H1 (cell line): Measurements from ENCODE around the gene RUFY4. TPM values are rescaled to one million over a fixed set of nuclear protein-coding genes. Genes with fewer than 3 reads are reported as not detected.

Experiments used
- CHD1 ChIP-seq: IDR thresholded peaks from 2 replicates; pipeline ENCODE4 v1.6.1; 2012; ENCODE audit warnings: low read depth, low read length, improper control_type of control experiment
- EP300 ChIP-seq, 2 experiments: IDR thresholded peaks; 1 replicate in 1 of 2; 2 replicates in 1 of 2; pipeline ENCODE4 v1.6.1; 2011 to 2012; ENCODE audit warnings: low read depth in 2 of 2, low read length in 2 of 2, mild to moderate bottlenecking in 2 of 2, borderline replicate concordance in 1 of 2, inconsistent platforms in 1 of 2, moderate library complexity in 1 of 2
- HDAC6 ChIP-seq: IDR thresholded peaks from one replicate; pipeline ENCODE4 v1.7.1; 2012; ENCODE audit warnings: low read depth, mild to moderate bottlenecking, inconsistent platforms, low read length, moderate library complexity
- KDM4A ChIP-seq: IDR thresholded peaks from one replicate; pipeline ENCODE4 v1.7.1; 2012; ENCODE audit warnings: low read depth, mild to moderate bottlenecking, moderate library complexity, low read length, inconsistent platforms; ENCODE audit not compliant: severe bottlenecking
- RAD21 ChIP-seq, 2 experiments: IDR thresholded peaks in 1 of 2; conservative IDR thresholded peaks in 1 of 2; 2 replicates each; pipeline ENCODE4 v1.6.1; 2011; ENCODE audit warnings: low read depth in 2 of 2, low read length in 2 of 2, improper control_type of control experiment in 1 of 2, inconsistent platforms in 1 of 2, mild to moderate bottlenecking in 1 of 2, moderate library complexity in 1 of 2
- RFX5 ChIP-seq: IDR thresholded peaks from 2 replicates; pipeline ENCODE4 v1.6.1; 2011; ENCODE audit warnings: low read depth, low read length, improper control_type of control experiment, borderline replicate concordance
- SP4 ChIP-seq: IDR thresholded peaks from 2 replicates; pipeline ENCODE4 v1.6.1; 2012; ENCODE audit warnings: low read length, inconsistent platforms
- YY1 ChIP-seq: IDR thresholded peaks from 2 replicates; pipeline ENCODE4 v1.6.1; 2011; ENCODE audit warnings: low read depth, mild to moderate bottlenecking, low read length
- polyA plus RNA-seq, 7 experiments: library from polyadenylated mRNA; depleted of rRNA in 3 of 7; stranded (reverse) in 5 of 7; unstranded in 2 of 7; fragments of >200 nt in 5 of 7; fragments of 200-250 nt in 2 of 7; gene quantifications; 1 replicate in 5 of 7; 2 replicates in 1 of 7; 4 replicates in 1 of 7; pipeline versions ENCODE4 v1.2.1 to v1.2.3, GENCODE V29; 2011 to 2013; ENCODE audit warnings: missing spikeins in 2 of 7, mixed read lengths in 2 of 7
- total RNA-seq: library from RNA; stranded (reverse); fragmentation: NEBNext Ultra II Directional; extraction: Animal tissue kit (Norgen Biotek cat#: 25700); gene quantifications from 2 replicates; pipeline ENCODE4 v1.2.1, GENCODE V29; 2021

Gene RUFY4
- total and polyA plus RNA-seq, 2 of the 8 experiments (the other 6 are each of a cell fraction or from before 2014, with no cell fraction given): 0.32 to 0.38 TPM

- TF ChIP-seq RAD21 (IDR thresholded peaks at IDR 0.05 in 1 of 2, conservative IDR thresholded peaks at IDR 0.05 in 1 of 2; ENCODE audit: low read depth in 2 of 2, low read length in 2 of 2): no peak
- TF ChIP-seq EP300 (IDR thresholded peaks at IDR 0.05; ENCODE audit: borderline replicate concordance in 1 of 2, low read depth in 2 of 2, low read length in 2 of 2): no peak
- no peak for TF ChIP-seq CHD1
- no peak for TF ChIP-seq HDAC6
- no peak for TF ChIP-seq YY1
- no peak for TF ChIP-seq RFX5
- no peak for TF ChIP-seq SP4
- TF ChIP-seq KDM4A: no peak
These were observed 38.5 kb upstream of the RUFY4 start (continued) for GRCh38 chr2:218030409-218031195.
